IMR-90 (cell line): Measurements from ENCODE around the gene CSGALNACT2. TPM values are rescaled to one million over a fixed set of nuclear protein-coding genes. Genes with fewer than 3 reads are reported as not detected.

Source experiments
- ATAC-seq: fragments of 200-7000 bp; cut with Tn5 transposase; 2 replicates; pipeline ENCODE4 v1.9.1; 2020; ENCODE audit warnings: low read depth, mild to moderate bottlenecking, moderate library complexity
- BruUV-seq: library from RNA; stranded (reverse); fragments of 400-500 nt; replicated peaks from 2 replicates; lab custom pipeline; 2021; lab: Mats Ljungman, UMichigan
- CTCF ChIA-PET: fragments of 300-600 bp; formaldehyde crosslinking; extraction: SDS; loops from one replicate; lab custom pipeline; 2021; ENCODE audit warnings: antibody characterized with exemption; lab: Yijun Ruan, JAX
- POLR2A ChIA-PET: fragments of 300-600 bp; sonication (Branson Sonifier 250); formaldehyde crosslinking; loops from one replicate; lab custom pipeline; 2022; ENCODE audit warnings: antibody characterized with exemption; ENCODE audit not compliant: unreplicated experiment; lab: Charles Lee
- DNase-seq: peaks from one replicate; pipeline ENCODE4 v3.0.0; 2013
- H2AFZ ChIP-seq: replicated peaks from 2 replicates; pipeline ENCODE3; 2013; ENCODE audit warnings: low read length, mild to moderate bottlenecking; ENCODE audit not compliant: poor library complexity
- H2AK5ac ChIP-seq: 2 replicates; pipeline ENCODE4 v1.6.1; 2013; ENCODE audit warnings: low read depth, low read length, inconsistent platforms
- H2AK9ac ChIP-seq: replicated peaks from 2 replicates; pipeline ENCODE3; 2013; ENCODE audit warnings: mild to moderate bottlenecking, low read depth, low read length, moderate library complexity; ENCODE audit not compliant: poor library complexity
- H2BK120ac ChIP-seq: 2 replicates; pipeline ENCODE4 v1.6.1; 2013; ENCODE audit warnings: low read depth, low read length, inconsistent platforms
- H2BK15ac ChIP-seq: 3 replicates; pipeline ENCODE4 v1.6.1; 2013; ENCODE audit warnings: low read depth, low read length, inconsistent platforms
- H2BK20ac ChIP-seq: 2 replicates; pipeline ENCODE4 v1.6.1; 2013; ENCODE audit warnings: low read depth, mild to moderate bottlenecking, inconsistent platforms, low read length, moderate library complexity
- H2BK5ac ChIP-seq: 2 replicates; pipeline ENCODE4 v1.6.1; 2013; ENCODE audit warnings: mild to moderate bottlenecking, low read depth, low read length, inconsistent platforms; ENCODE audit not compliant: poor library complexity, severe bottlenecking
- H3K14ac ChIP-seq: replicated peaks from 2 replicates; pipeline ENCODE4 v1.6.1; 2013; ENCODE audit warnings: low read depth, low read length, inconsistent platforms
- H3K18ac ChIP-seq: 2 replicates; pipeline ENCODE4 v1.6.1; 2013; ENCODE audit warnings: low read depth, low read length, control low read depth
- H3K23ac ChIP-seq: 2 replicates; pipeline ENCODE4 v1.6.1; 2013; ENCODE audit warnings: low read depth, low read length, inconsistent platforms
- H3K27ac ChIP-seq: 2 replicates; pipeline ENCODE4 v1.5.1; 2013; ENCODE audit warnings: mild to moderate bottlenecking, control low read depth, low read length; ENCODE audit not compliant: insufficient read depth
- H3K27me3 ChIP-seq: 2 replicates; pipeline ENCODE4 v1.6.1; 2013; ENCODE audit warnings: low read length; ENCODE audit not compliant: control insufficient read depth, insufficient read depth
- H3K36me3 ChIP-seq: 2 replicates; pipeline ENCODE4 v1.6.1; 2013; ENCODE audit warnings: low read length, mixed read lengths; ENCODE audit not compliant: control insufficient read depth, insufficient read depth
- H3K4ac ChIP-seq: 2 replicates; pipeline ENCODE4 v1.6.1; 2013; ENCODE audit warnings: low read depth, low read length, inconsistent platforms
- H3K4me1 ChIP-seq: 2 replicates; pipeline ENCODE4 v1.6.1; 2013; ENCODE audit warnings: low read length, mixed read lengths; ENCODE audit not compliant: control insufficient read depth, insufficient read depth
- H3K4me2 ChIP-seq: 2 replicates; pipeline ENCODE4 v1.6.1; 2013; ENCODE audit warnings: low read depth, mild to moderate bottlenecking, control low read depth, low read length, moderate library complexity
- H3K4me3 ChIP-seq: 2 replicates; pipeline ENCODE4 v1.5.1; 2013; ENCODE audit warnings: low read depth, mild to moderate bottlenecking, control low read depth, low read length, moderate library complexity; ENCODE audit not compliant: insufficient read depth
- H3K56ac ChIP-seq: 2 replicates; pipeline ENCODE4 v1.6.1; 2013; ENCODE audit warnings: low read length, inconsistent platforms; ENCODE audit not compliant: insufficient read depth; ENCODE audit errors: extremely low read depth
- H3K79me1 ChIP-seq, 2 experiments: 2 replicates each; pipeline ENCODE4 v1.6.1; 2013; ENCODE audit warnings: low read length in 2 of 2, inconsistent platforms in 1 of 2, low read depth in 1 of 2
- H3K9ac ChIP-seq: 2 replicates; pipeline ENCODE4 v1.6.1; 2013; ENCODE audit warnings: low read depth, low read length, control low read depth
- H3K9me1 ChIP-seq: 2 replicates; pipeline ENCODE4 v1.6.1; 2013; ENCODE audit warnings: low read length, inconsistent platforms; ENCODE audit not compliant: insufficient read depth
- H3K9me3 ChIP-seq: 2 replicates; pipeline ENCODE4 v1.6.1; 2013; ENCODE audit warnings: low read length; ENCODE audit not compliant: control insufficient read depth, insufficient read depth
- H4K20me1 ChIP-seq: 2 replicates; pipeline ENCODE4 v1.6.1; 2013; ENCODE audit warnings: low read length, inconsistent platforms; ENCODE audit not compliant: insufficient read depth
- H4K5ac ChIP-seq: 2 replicates; pipeline ENCODE4 v1.6.1; 2013; ENCODE audit warnings: mild to moderate bottlenecking, low read depth, low read length, control low read depth
- H4K8ac ChIP-seq, 2 experiments: 2 replicates each; pipeline ENCODE4 v1.6.1; 2013; ENCODE audit warnings: low read depth in 2 of 2, low read length in 2 of 2, control low read depth in 1 of 2, inconsistent platforms in 1 of 2
- H4K91ac ChIP-seq: 2 replicates; pipeline ENCODE4 v1.6.1; 2013; ENCODE audit warnings: low read depth, low read length, inconsistent platforms; ENCODE audit not compliant: insufficient read depth
- BHLHE40 ChIP-seq: fragments of 150-350 bp; IDR thresholded peaks from 2 replicates; pipeline ENCODE4 v1.6.1; 2016; ENCODE audit warnings: mild to moderate bottlenecking, low read depth, low read length
- CEBPB ChIP-seq: IDR thresholded peaks from 2 replicates; pipeline ENCODE4 v1.6.1; 2012; ENCODE audit warnings: low read depth, low read length, improper control_type of control experiment
- CHD1 ChIP-seq: IDR thresholded peaks from 2 replicates; pipeline ENCODE4 v1.6.1; 2012; ENCODE audit warnings: low read depth, low read length, improper control_type of control experiment
- CTCF ChIP-seq: conservative IDR thresholded peaks from 2 replicates; pipeline ENCODE4 v1.5.1; 2012; ENCODE audit warnings: mild to moderate bottlenecking, low read depth, low read length, improper control_type of control experiment
- ELK1 ChIP-seq: fragments of 150-350 bp; IDR thresholded peaks from 2 replicates; pipeline ENCODE4 v1.6.1; 2016; ENCODE audit warnings: low read depth, mild to moderate bottlenecking, low read length, moderate library complexity, borderline replicate concordance
- FOS ChIP-seq: fragments of 150-350 bp; IDR thresholded peaks from 2 replicates; pipeline ENCODE4 v1.6.1; 2016; ENCODE audit warnings: low read depth, low read length
- MAFK ChIP-seq: IDR thresholded peaks from 2 replicates; pipeline ENCODE4 v1.6.1; 2012; ENCODE audit warnings: low read depth, low read length, improper control_type of control experiment
- MAZ ChIP-seq: IDR thresholded peaks from 2 replicates; pipeline ENCODE4 v1.6.1; 2012; ENCODE audit warnings: low read depth, mild to moderate bottlenecking, low read length, improper control_type of control experiment, moderate library complexity, borderline replicate concordance
- NFE2L2 ChIP-seq: fragments of 150-350 bp; IDR thresholded peaks from 2 replicates; pipeline ENCODE4 v1.6.1; 2016; ENCODE audit warnings: low read depth, mild to moderate bottlenecking, low read length
- POLR2A ChIP-seq: IDR thresholded peaks from 2 replicates; pipeline ENCODE4 v1.6.1; 2012; ENCODE audit warnings: mild to moderate bottlenecking, low read depth, low read length
- RAD21 ChIP-seq: IDR thresholded peaks from 2 replicates; pipeline ENCODE4 v1.6.1; 2012; ENCODE audit warnings: low read length, improper control_type of control experiment
- RCOR1 ChIP-seq: IDR thresholded peaks from 2 replicates; pipeline ENCODE4 v1.6.1; 2012; ENCODE audit warnings: mild to moderate bottlenecking, low read length, improper control_type of control experiment; ENCODE audit not compliant: insufficient replicate concordance
- WGBS, 2 experiments: methylation state at CpG; one replicate each; pipeline versions ENCODE4 v1.1.5 to v1.1.7; 2013; ENCODE audit warnings: missing lambda C conversion rate in 2 of 2; ENCODE audit not compliant: insufficient read length in 1 of 2; ENCODE audit errors: extremely low coverage in 2 of 2; 5-methylcytosine and 5-hydroxymethylcytosine counted together
- dilution Hi-C: fragments of 300-500 bp; cut with HindIII; formaldehyde crosslinking; loops from one replicate; pipeline ENCODE4 v1.14.3; 2018; ENCODE audit warnings: low sequenced_read_pairs; ENCODE audit not compliant: unreplicated experiment
- in situ Hi-C: fragments of 300-500 bp; cut with MboI; formaldehyde crosslinking; loops from 3 replicates; pipeline ENCODE4 v1.14.3; 2019; ENCODE audit warnings: low sequenced_read_pairs, inconsistent platforms, mixed read lengths
- intact Hi-C: fragments of 100-400 bp; cut with micrococcal nuclease; formaldehyde crosslinking; loops from 2 replicates; pipeline ENCODE4 v1.10.0; 2022
- polyA plus RNA-seq, 3 experiments: library from polyadenylated mRNA; depleted of rRNA; stranded (reverse); fragments of >200 nt; gene quantifications; 2 replicates each; pipeline ENCODE4 v1.2.3, GENCODE V29; 2012; ENCODE audit warnings: low replicate concordance in 1 of 3
- total RNA-seq: library from RNA; depleted of rRNA; stranded (reverse); fragments of >200 nt; gene quantifications from 2 replicates; pipeline ENCODE4 v1.2.3, GENCODE V29; 2012

The CSGALNACT2 gene
- total and polyA plus RNA-seq, 2 of the 4 experiments (the other 2 are of a cell fraction), result 6.5 to 13.1 TPM

GRCh38 chr10:43209074-43209455 is 70.8 kb downstream of the CSGALNACT2 start:
- H2AFZ ChIP-seq, result no peak overlapping the region
- dilution Hi-C loops, result no loop called here
- H3K9me3 ChIP-seq, result no peaks in the 10 kb centered on the region
- no peak overlapping the region for H3K56ac ChIP-seq
- TF ChIP-seq CHD1, result no peak
- no peak for TF ChIP-seq CEBPB
- no peak for TF ChIP-seq MAFK
- no peak for TF ChIP-seq NFE2L2
- TF ChIP-seq POLR2A, result no peak
- TF ChIP-seq RAD21, result no peak
- no peak for TF ChIP-seq RCOR1
- no peak for TF ChIP-seq FOS
- TF ChIP-seq MAZ, result no peak
- TF ChIP-seq ELK1, result no peak
- TF ChIP-seq CTCF, result no peak
- TF ChIP-seq BHLHE40, result no peak
- H2AK5ac ChIP-seq, result no peak overlapping the region
- no peak overlapping the region for H3K4me2 ChIP-seq
- no peak overlapping the region for H2AK9ac ChIP-seq
- no peak overlapping the region for H3K18ac ChIP-seq
- H4K20me1 ChIP-seq, result no peaks in the 10 kb centered on the region; the same call in 1 of the 2 replicates
- no peaks in the 10 kb centered on the region for H3K9me1 ChIP-seq
- ChIA-PET CTCF (interaction anchor here (0.5 kb wide), 1 partner anchor 253 kb away, joined by 4 read pairs; no protein-coding TSS in a partner anchor), POLR2A (no interaction called here)
- ATAC-seq (no peak), DNase-seq (no peak)
- H3K36me3 ChIP-seq, result no peaks in the 10 kb centered on the region
- no peak overlapping the region for H3K27ac ChIP-seq
- H4K8ac ChIP-seq, result no peak overlapping the region
- no peak overlapping the region for H4K91ac ChIP-seq
- no peaks in the 10 kb centered on the region for H3K4me1 ChIP-seq
- H2BK5ac ChIP-seq, result no peak overlapping the region
- intact Hi-C loops, result loop anchor here (5.0 to 10.0 kb wide), 2 partner anchors 136 to 253 kb away; no protein-coding TSS in a partner anchor
- H3K79me1 ChIP-seq, result no peaks in the 10 kb centered on the region
- peaks cover 15% of the 10 kb centered on the region; the same call in 1 of the 2 replicates for H3K27me3 ChIP-seq
- H2BK15ac ChIP-seq, result no peak overlapping the region
- H3K14ac ChIP-seq, result no peak overlapping the region
- WGBS, 2 experiments, result 81% methylated on average over 4 of the region's 7 CpGs; no CpG with 5 or more reads in 1 of the 2 experiments
- H3K23ac ChIP-seq, result no peak overlapping the region
- no peak overlapping the region for H3K9ac ChIP-seq
- BruUV-seq, result no TSS peak
- in situ Hi-C loops, result no loop called here
- H2BK20ac ChIP-seq, result no peak overlapping the region
- no peak overlapping the region for H2BK120ac ChIP-seq
- no peak overlapping the region for H3K4me3 ChIP-seq
- H4K5ac ChIP-seq, result no peak overlapping the region
- H3K4ac ChIP-seq, result no peak overlapping the region
